Measurements from ENCODE around the gene RDM1. TPM values are rescaled to one million over a fixed set of nuclear protein-coding genes. Genes with fewer than 3 reads are reported as not detected.

Gene RDM1
- total and polyA plus RNA-seq, 2 of the 4 experiments (the other 2 are of a cell fraction), result 0.18 TPM; not detected in 1

GRCh38 chr17:35920229-35920628 lies 10.3 kb downstream of the RDM1 start:
- Histone ChIP-seq H3K14ac (replicated peaks; ENCODE audit: low read depth, low read length) (no peak overlapping the region), H4K20me1 (ENCODE audit: insufficient read depth, low read length) (no peaks in the 10 kb centered on the region), H3K4me3 (ENCODE audit: insufficient read depth, low read depth, low read length) (no peak overlapping the region), H2AK5ac (ENCODE audit: low read depth, low read length) (no peak overlapping the region), H3K56ac (ENCODE audit: extremely low read depth, insufficient read depth, low read length) (no peak overlapping the region), H2BK15ac (ENCODE audit: low read depth, low read length) (no peak overlapping the region), H2BK20ac (ENCODE audit: low read depth, low read length) (no peak overlapping the region), H3K9ac (ENCODE audit: low read depth, low read length) (no peak overlapping the region), H3K36me3 (ENCODE audit: control insufficient read depth, insufficient read depth, low read length) (no peaks in the 10 kb centered on the region), H3K27me3 (ENCODE audit: control insufficient read depth, insufficient read depth, low read length) (no peaks in the 10 kb centered on the region), H3K4me2 (ENCODE audit: low read depth, low read length) (no peak overlapping the region), H3K4me1 (ENCODE audit: control insufficient read depth, insufficient read depth, low read length) (no peaks in the 10 kb centered on the region), H3K79me1 (ENCODE audit: low read depth in 1 of 2, low read length in 2 of 2) (no peaks in the 10 kb centered on the region), H4K91ac (ENCODE audit: insufficient read depth, low read depth, low read length) (no peak overlapping the region), H2BK120ac (ENCODE audit: low read depth, low read length) (no peak overlapping the region), H2AK9ac (replicated peaks; ENCODE audit: low read depth, low read length, poor library complexity) (no peak overlapping the region), H3K23ac (ENCODE audit: low read depth, low read length) (no peak overlapping the region), H3K9me3 (ENCODE audit: control insufficient read depth, insufficient read depth, low read length) (no peaks in the 10 kb centered on the region), H2BK5ac (ENCODE audit: low read depth, low read length, poor library complexity, severe bottlenecking) (no peak overlapping the region), H4K8ac (ENCODE audit: low read depth in 2 of 2, low read length in 2 of 2) (no peak overlapping the region), H3K4ac (ENCODE audit: low read depth, low read length) (no peak overlapping the region), H3K18ac (ENCODE audit: low read depth, low read length) (no peak overlapping the region), H3K27ac (ENCODE audit: insufficient read depth, low read length) (no peak overlapping the region), H2AFZ (replicated peaks; ENCODE audit: low read length, poor library complexity) (no peak overlapping the region), H4K5ac (ENCODE audit: low read depth, low read length) (no peak overlapping the region), H3K9me1 (ENCODE audit: insufficient read depth, low read length) (no peaks in the 10 kb centered on the region)
- POLR2A ChIA-PET (ENCODE audit: unreplicated experiment), result no interaction called here
- CTCF ChIA-PET, result no interaction called here
- intact Hi-C loops (cut with micrococcal nuclease), result no loop called here
- TF ChIP-seq RAD21 (IDR thresholded peaks at IDR 0.05; ENCODE audit: low read length), result no peak
- TF ChIP-seq, protein P1, sequence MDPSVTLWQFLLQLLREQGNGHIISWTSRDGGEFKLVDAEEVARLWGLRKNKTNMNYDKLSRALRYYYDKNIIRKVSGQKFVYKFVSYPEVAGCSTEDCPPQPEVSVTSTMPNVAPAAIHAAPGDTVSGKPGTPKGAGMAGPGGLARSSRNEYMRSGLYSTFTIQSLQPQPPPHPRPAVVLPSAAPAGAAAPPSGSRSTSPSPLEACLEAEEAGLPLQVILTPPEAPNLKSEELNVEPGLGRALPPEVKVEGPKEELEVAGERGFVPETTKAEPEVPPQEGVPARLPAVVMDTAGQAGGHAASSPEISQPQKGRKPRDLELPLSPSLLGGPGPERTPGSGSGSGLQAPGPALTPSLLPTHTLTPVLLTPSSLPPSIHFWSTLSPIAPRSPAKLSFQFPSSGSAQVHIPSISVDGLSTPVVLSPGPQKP (IDR thresholded peaks at IDR 0.05; ENCODE audit: borderline replicate concordance, low read depth, low read length), result no peak
- TF ChIP-seq USF2 (IDR thresholded peaks at IDR 0.05; ENCODE audit: low read depth, low read length), result no peak
- no peak for TF ChIP-seq CTCF (conservative IDR thresholded peaks at IDR 0.05; ENCODE audit: low read depth, low read length)
- TF ChIP-seq MXI1 (IDR thresholded peaks at IDR 0.05; ENCODE audit: borderline replicate concordance, low read depth, low read length), result no peak
- no peak for TF ChIP-seq NFE2L2 (IDR thresholded peaks at IDR 0.05; ENCODE audit: low read depth, low read length)
- TF ChIP-seq CHD1 (IDR thresholded peaks at IDR 0.05; ENCODE audit: low read depth, low read length), result no peak
- no peak for TF ChIP-seq POLR2A (IDR thresholded peaks at IDR 0.05; ENCODE audit: low read depth, low read length)
- no peak for TF ChIP-seq FOS (IDR thresholded peaks at IDR 0.05; ENCODE audit: low read depth, low read length)
- no peak for TF ChIP-seq MAZ (IDR thresholded peaks at IDR 0.05; ENCODE audit: borderline replicate concordance, low read depth, low read length)
- no peak for TF ChIP-seq MAFK (IDR thresholded peaks at IDR 0.05; ENCODE audit: low read depth, low read length)
- TF ChIP-seq SMC3 (IDR thresholded peaks at IDR 0.05; ENCODE audit: low read depth, low read length), result no peak
- no peak for TF ChIP-seq RFX5 (IDR thresholded peaks at IDR 0.05; ENCODE audit: low read depth, low read length)
- no peak for TF ChIP-seq BHLHE40 (IDR thresholded peaks at IDR 0.05; ENCODE audit: low read depth, low read length)
- TF ChIP-seq CEBPB (IDR thresholded peaks at IDR 0.05; ENCODE audit: low read depth, low read length), result no peak
- no peak for TF ChIP-seq RCOR1 (IDR thresholded peaks at IDR 0.05; ENCODE audit: insufficient replicate concordance, low read length)
- in situ Hi-C loops (cut with MboI; ENCODE audit: low sequenced_read_pairs), result no loop called here
- dilution Hi-C loops (cut with HindIII; ENCODE audit: low sequenced_read_pairs, unreplicated experiment), result no loop called here
- no CpG with 5 or more reads among the region's 1 CpG for WGBS, 2 experiments (ENCODE audit: extremely low coverage in 2 of 2, insufficient read length in 1 of 2)
- ATAC-seq (ENCODE audit: low read depth) (no peak), DNase-seq (no peak)
- no TSS peak for BruUV-seq (replicated peaks)
